Measurements from ENCODE around the gene MCM9. TPM values are rescaled to one million over a fixed set of nuclear protein-coding genes. Genes with fewer than 3 reads are reported as not detected.

The MCM9 gene
- total and polyA plus RNA-seq, 8 donors: 5.0 to 14.4 (median 7.7) TPM

- H3K4me3 ChIP-seq: no peak overlapping the region
- no peaks in the 10 kb centered on the region for H3K9me3 ChIP-seq
- H3K36me3 ChIP-seq: no peaks in the 10 kb centered on the region
- intact Hi-C loops (cut with DNase I): loop anchor here in 1 of 3 donors (10.0 kb wide), 1 partner anchor 217 kb away; no protein-coding TSS in a partner anchor
- WGBS, 2 donors: 87 to 89% methylated on average over 9 of the region's 9 CpGs
- H3K27ac ChIP-seq: no peak overlapping the region
- DNase-seq (no peak), ATAC-seq (no peak), FAIRE-seq (no peak)
- H3K27me3 ChIP-seq: no peaks in the 10 kb centered on the region
- TF ChIP-seq, protein P1, sequence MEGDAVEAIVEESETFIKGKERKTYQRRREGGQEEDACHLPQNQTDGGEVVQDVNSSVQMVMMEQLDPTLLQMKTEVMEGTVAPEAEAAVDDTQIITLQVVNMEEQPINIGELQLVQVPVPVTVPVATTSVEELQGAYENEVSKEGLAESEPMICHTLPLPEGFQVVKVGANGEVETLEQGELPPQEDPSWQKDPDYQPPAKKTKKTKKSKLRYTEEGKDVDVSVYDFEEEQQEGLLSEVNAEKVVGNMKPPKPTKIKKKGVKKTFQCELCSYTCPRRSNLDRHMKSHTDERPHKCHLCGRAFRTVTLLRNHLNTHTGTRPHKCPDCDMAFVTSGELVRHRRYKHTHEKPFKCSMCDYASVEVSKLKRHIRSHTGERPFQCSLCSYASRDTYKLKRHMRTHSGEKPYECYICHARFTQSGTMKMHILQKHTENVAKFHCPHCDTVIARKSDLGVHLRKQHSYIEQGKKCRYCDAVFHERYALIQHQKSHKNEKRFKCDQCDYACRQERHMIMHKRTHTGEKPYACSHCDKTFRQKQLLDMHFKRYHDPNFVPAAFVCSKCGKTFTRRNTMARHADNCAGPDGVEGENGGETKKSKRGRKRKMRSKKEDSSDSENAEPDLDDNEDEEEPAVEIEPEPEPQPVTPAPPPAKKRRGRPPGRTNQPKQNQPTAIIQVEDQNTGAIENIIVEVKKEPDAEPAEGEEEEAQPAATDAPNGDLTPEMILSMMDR (IDR thresholded peaks at IDR 0.05): no peak
- H3K4me1 ChIP-seq: peaks cover 0 to 4% (median 0%) of the 10 kb centered on the region in 3 donors
These were observed 53.3 kb downstream of the MCM9 start for GRCh38 chr6:118881440-118882313.

DNA sequence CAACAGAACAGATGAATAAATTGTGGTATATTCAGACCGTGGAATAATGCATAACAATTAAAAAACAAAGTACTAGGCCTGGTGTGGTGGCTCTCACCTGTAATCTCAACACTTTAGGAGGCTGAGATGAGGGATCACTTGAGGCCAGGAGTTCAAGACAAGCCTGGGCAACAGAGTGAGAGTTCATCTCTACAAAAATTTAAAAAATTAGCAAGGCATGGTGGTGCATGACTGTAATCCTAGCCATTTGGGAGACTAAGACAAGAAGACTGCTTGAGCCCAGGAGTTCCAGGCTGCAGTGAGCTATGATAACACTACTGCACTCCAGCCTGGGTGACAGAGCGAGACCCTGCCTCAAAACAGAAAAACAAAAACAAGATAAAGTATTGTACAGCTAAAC, 57.2 kb downstream of the MCM9 start:
- FAIRE-seq: no peak
- WGBS, 2 donors: 94 to 97% methylated on average over 2 of the region's 2 CpGs
- Histone ChIP-seq H3K27me3 (no peaks in the 10 kb centered on the region), H3K27ac (no peak overlapping the region), H3K4me3 (no peak overlapping the region), H3K4me1 (no peaks in the 10 kb centered on the region), H3K36me3 (no peaks in the 10 kb centered on the region), H3K9me3 (no peaks in the 10 kb centered on the region)
- intact Hi-C loops (cut with DNase I): no loop called here
- TF ChIP-seq, protein P1 (IDR thresholded peaks at IDR 0.05): no peak
- no peak for DNase-seq
- ATAC-seq: no peak

DNA sequence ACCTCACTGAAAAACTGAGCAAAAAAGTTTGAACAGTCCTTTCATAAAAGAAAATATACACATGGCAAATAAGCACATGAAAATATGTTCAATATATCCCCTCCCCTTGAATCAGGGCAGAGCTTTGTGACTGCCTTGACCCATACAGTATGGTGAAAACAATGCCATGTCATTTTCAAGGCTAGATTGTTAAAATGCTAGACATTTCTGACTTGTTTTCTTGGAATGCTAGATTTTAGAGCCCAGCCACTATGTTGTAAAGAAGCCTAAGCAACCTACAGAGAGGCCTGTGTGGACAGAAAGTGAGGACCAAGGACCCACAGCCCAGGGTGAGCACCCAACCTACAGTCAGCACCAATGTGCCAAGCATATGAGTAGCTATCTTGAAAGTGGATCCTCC, 58.1 kb downstream of the MCM9 start:
- Histone ChIP-seq H3K27me3 (no peaks in the 10 kb centered on the region), H3K36me3 (no peaks in the 10 kb centered on the region), H3K27ac (no peak overlapping the region), H3K4me3 (no peak overlapping the region), H3K9me3 (no peaks in the 10 kb centered on the region), H3K4me1 (no peaks in the 10 kb centered on the region)
- FAIRE-seq: no peak
- no peak for DNase-seq
- TF ChIP-seq, protein P1 (IDR thresholded peaks at IDR 0.05): no peak
- intact Hi-C loops (cut with DNase I): no loop called here
- ATAC-seq: no peak

DNA sequence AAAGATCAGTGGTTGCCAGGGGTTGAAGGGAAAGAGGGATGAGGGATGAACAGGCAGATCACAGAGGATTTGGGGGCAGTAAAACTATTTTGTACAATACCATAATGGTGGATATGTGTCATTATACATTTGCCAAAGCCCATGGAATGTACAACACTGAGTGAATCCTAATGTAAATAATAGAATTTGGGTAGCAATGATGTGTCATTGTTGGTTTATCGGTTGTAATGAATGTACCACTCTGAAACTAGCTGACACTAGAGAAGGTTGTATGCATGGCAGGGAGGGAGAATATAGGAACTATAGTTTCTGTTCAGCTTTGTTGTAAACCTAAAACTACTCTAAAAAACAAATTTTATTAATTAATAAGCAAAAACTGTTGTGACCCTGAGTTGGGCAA, 58.8 kb downstream of the MCM9 start:
- Histone ChIP-seq H3K9me3 (no peaks in the 10 kb centered on the region), H3K4me3 (no peak overlapping the region), H3K27me3 (no peaks in the 10 kb centered on the region), H3K27ac (no peak overlapping the region), H3K36me3 (no peaks in the 10 kb centered on the region), H3K4me1 (no peaks in the 10 kb centered on the region)
- ATAC-seq (no peak), FAIRE-seq (no peak), DNase-seq (no peak)
- 97 to 100% methylated on average over 1 of the region's 1 CpG for WGBS, 2 donors
- intact Hi-C loops (cut with DNase I): no loop called here
- TF ChIP-seq, protein P1 (IDR thresholded peaks at IDR 0.05): no peak

GRCh38 chr6:118875672-118876071, 59.3 kb downstream of the MCM9 start:
- no peaks in the 10 kb centered on the region for H3K4me1 ChIP-seq
- ATAC-seq (peak; percentile 50 to 77 (median 59)), DNase-seq (no peak), FAIRE-seq (no peak)
- TF ChIP-seq, protein P1 (IDR thresholded peaks at IDR 0.05): no peak
- H3K4me3 ChIP-seq: no peak overlapping the region
- H3K9me3 ChIP-seq: no peaks in the 10 kb centered on the region
- 27 to 33% methylated on average over 2 of the region's 2 CpGs for WGBS, 2 donors
- H3K36me3 ChIP-seq: no peaks in the 10 kb centered on the region
- intact Hi-C loops (cut with DNase I): no loop called here
- H3K27ac ChIP-seq: no peak overlapping the region
- H3K27me3 ChIP-seq: no peaks in the 10 kb centered on the region

Measured in pancreas (tissue), 10 donors.